D341Med (cell line): Measurements from ENCODE around the gene CADPS2.

Experiments used
- DNase-seq: peaks from one replicate; pipeline ENCODE4 v3.0.0; 2012; ENCODE audit warnings: low spot score

Gene CADPS2

DNA sequence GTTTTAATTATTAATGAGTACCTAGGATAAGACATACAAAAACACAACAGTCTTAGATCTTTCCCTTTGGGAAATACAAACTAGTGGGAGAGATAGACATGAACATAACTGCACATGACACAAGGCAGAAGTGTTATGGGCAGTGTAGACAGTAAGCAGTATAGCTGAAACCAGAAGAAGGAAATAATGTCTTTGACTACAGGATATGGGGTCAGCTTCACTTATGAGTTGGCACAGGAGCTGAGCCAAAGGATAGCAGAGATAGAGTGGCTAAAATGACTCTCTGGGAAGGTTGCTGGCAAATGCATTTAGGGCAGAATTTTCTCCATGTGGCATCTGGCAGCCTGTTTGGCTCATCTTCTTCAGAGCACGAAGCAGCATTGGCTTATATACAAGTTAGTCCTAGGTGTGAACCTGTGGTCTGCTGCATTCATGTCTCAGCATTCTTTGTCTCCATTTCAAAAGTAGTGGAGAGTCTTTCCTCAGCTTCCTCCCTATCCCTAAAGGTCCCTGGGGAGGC is 521.4 kb downstream of the CADPS2 start:
- no peak for DNase-seq

DNA sequence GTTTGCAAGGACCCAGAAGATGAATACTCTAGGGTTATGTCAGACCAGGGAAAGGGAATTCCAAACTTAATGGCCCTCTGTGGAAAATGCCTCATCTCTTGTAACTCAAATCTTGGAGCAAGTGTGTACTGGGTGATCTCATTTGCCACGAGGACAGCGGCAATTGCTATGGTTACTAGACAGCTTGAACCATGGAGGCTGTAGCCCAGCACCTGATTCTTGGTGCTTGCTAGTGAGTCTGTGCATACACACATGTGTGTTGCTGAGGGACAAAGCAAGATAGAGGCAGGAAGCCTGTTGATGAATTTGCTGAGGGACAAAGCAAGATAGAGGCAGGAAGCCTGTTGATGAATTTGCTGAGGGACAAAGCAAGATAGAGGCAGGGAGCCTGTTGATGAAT is 523.1 kb downstream of the CADPS2 start:
- DNase-seq = no peak

DNA sequence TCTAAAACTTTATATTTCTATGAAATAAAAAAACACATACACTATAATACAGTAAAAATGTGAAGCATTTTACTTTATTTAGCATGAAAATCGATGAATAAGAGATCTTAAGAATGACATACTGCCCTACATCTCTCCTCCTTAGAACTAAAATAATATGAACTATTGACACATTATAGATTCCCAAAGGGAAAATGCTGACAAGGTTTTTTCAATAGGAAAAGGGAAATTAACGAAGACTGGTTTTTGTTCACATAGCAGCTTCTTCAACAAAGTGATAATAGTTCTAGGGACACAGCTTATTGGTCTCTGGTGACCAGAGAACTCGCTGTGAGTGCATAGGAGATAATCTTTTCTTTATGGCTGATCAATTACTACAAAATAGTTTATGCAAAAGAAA is 523.8 kb downstream of the CADPS2 start:
- DNase-seq = no peak

DNA sequence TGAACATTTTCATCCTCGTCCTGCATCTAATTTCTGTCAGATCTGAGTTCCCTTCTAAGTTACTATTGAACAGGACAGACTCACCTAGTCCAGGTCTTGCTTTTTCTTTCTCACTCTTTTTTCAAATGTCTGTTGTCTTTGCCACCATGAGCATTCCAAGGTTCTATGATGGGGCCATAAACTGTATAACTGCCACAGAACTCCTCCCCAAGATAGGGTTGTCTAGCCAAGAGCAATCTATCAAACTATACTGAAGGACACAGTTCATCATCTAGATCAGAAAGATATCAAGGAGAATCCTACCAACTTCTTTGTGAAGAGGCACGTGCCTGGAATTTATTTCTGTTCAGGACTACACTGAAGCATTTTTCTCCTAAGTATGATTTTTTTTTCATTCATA is 531.6 kb downstream of the CADPS2 start:
- no peak for DNase-seq

DNA sequence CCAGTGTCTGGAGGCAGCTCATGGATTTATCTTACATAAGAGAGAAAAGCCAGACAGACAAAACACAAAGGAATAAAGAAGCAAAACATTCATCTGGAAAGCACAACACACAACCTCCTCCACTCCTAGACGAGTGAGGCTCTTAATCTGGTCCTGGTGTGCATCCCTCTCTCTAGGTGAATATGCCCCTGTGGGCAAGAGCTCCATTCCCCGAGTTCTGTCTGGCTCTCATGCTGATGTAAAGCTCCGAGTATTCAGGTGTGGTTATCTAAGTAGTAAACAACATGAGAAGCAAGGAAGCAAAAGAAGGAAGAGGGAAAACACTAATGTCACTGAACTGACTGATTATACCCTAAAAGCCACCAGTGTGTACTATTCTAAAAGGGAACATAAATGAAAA is 533.8 kb downstream of the CADPS2 start:
- no peak for DNase-seq

DNA sequence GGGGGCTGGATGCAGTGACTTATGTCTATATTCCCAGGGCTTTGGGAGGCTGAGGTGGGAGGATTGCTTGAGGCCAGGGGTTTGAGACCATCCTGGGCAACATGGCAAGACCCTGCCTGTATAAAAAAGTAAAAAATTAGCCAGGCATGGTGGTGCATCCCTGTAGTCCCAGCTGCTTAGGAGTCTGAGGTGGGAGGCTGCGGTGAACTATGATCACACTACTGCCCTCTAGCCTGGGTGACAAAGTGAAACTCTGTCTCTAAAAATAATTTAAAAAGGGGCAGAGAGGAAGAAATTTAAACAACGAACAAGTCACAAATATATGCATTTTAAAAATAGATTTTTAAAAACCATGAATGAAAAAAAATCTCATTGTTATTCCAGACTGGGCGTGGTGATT is 535.6 kb downstream of the CADPS2 start:
- no peak for DNase-seq

DNA sequence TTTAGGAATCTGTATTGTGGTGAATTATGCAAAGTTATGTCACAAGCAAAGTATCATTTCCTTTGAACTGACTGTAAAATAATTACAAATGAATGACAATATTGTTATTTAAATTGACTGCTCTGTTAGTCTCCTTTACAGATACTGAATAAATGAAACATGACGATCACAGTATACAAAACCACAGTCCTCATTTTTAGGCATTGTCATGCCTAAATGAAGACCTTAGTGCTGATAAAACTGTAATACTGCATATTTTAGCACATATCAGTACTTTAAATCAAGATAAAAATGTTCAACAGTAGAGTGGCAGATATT is 542.0 kb downstream of the CADPS2 start:
- DNase-seq = no peak

DNA sequence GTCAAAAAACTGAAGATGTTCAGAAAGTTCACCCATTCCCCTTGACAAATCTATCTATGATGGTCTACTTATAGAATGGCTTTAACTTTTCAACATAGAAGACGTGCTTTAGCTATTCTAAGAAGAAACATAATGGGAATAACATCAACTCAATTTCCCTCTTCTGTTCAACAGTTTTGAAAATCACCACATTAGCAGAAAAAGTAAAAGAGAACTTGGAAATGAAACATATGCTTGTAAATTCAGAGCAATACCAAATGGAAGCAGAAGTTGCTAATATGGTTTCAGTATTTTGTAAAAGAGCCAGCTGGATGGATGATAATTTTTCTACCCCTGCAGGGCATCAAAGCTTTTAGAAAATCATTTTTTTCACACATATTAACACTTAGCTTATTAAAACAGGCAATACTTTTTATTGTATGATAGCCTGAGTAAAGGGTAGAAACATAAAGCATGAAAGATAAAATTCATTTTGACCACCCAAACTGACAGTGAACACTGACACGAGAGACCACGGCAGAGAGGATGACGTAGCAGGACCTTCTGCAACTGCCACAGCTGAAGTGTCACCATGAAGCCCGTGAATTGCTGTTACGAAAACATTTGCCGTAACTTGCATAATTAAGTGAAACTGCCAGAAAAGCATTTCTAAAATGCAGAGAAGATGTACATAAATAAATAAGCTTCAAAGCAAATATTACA is 542.5 kb downstream of the CADPS2 start:
- no peak for DNase-seq

DNA sequence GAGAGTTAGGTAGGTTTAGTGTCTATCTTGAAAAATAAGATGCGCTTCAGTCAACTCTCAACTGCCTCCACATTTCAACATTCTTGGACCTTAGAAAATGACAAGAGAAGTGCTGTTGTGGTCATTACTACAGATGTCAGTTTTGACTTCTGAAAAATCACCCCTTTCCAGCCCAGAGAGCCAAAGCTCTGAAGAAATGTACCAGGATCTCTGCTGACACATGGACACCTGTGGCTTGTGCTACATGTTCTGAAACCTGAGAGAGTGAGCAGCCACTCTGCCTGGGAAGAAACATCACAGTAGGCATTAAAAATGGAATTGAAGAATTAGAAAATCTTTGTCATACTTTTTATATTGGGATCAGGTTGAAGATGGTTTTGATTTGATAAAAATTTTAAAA is 545.8 kb downstream of the CADPS2 start:
- no peak for DNase-seq

DNA sequence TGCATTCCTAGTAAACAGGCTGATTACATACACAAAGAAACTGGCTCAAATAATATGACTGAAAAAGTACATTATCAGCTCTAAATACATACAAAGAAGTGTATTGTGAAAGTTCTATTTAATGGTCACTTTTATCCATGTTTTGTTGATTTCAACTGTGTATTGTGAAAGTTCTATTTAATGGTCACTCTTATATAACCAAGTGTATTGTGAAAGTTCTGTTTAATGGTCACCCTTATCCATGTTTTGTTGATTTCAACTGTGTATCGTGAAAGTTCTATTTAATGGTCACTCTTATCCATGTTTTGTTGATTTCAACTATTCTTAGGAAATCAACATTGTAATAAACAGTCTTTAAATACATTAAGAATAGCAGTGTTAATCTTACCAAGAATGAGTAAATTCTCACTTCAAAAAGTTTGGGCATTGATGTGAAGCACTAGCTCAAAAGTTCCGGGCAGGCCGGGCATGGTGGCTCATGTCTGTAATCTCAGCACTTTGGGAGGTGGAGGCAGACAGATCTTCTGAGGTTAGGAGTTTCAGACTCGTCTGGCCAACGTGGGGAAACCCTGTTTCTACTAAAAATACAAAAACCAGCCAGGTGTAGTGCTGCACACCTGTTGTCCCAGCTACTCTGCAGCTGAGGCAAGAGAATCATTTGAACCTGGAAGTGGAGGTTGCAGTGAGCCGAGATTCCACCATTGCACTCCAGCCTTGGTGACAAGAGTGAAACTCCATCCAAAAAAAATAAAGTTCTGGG is 546.9 kb downstream of the CADPS2 start:
- DNase-seq = no peak

DNA sequence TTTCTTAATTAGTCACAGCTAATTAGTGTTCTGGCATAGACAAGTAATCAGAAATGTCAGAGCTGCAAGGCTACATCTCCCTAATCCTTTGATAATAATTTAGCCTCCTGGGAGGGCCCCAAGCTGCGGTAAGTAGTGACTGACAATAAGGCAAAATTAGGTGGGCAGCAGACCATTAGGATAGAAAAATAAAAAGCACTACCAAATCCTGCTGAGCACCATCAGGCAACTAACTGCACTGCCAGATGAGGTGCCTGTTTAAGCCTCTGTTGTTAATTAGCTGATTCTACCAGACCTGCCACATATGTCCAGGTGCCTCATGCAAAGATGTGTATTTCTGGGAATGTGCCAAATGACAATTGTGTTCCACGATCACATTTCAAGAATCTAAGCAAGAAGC is 549.2 kb downstream of the CADPS2 start:
- DNase-seq = peak; percentile 59

DNA sequence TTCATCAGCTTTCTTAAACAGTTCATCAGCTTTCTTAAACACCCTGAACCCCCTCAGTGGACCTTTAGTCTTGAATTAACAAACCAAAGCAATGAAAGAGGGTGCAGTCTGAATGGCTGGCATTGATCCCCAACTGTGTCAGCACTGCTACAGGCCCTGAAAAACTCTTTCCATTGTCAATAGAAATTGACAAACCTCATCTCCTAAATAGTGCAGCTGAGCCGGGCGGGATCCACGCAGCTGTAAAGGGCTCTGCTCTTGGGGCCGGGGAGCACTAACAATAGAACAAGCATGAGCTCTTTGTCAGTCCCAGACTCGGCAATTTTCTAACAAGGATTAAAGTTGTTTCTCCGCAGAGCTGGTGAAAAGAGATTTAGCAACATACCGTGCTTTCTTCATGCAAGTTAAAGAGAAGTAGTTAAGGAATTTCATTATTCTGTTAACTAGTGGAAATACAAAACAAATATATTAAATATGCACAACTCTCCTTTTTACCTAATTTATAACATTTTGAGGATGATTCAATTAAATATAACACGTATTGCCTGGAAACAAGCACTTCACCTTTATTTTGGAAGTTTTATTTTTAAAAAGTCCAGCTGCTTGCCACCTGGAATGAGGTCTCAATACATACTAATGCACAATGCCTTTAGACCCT is 557.0 kb downstream of the CADPS2 start:
- no peak for DNase-seq

DNA sequence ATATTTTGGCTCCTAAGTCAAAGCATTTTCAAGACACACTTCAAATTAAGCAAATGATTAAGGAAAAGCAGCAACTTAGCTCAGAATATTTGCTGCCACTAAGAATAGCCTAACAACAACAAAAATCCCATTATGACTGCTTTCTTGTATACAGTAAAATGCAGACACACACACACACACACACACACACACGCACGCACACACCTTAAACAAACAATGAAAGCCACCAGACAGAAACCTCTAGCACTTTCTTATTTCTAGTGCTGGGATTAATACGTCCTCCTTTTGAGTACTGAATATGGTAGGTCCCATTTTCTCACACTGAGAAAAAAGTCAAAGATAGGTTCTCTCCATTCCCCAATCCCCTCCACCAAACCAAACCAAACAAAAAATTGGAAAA is 558.3 kb downstream of the CADPS2 start:
- no peak for DNase-seq

DNA sequence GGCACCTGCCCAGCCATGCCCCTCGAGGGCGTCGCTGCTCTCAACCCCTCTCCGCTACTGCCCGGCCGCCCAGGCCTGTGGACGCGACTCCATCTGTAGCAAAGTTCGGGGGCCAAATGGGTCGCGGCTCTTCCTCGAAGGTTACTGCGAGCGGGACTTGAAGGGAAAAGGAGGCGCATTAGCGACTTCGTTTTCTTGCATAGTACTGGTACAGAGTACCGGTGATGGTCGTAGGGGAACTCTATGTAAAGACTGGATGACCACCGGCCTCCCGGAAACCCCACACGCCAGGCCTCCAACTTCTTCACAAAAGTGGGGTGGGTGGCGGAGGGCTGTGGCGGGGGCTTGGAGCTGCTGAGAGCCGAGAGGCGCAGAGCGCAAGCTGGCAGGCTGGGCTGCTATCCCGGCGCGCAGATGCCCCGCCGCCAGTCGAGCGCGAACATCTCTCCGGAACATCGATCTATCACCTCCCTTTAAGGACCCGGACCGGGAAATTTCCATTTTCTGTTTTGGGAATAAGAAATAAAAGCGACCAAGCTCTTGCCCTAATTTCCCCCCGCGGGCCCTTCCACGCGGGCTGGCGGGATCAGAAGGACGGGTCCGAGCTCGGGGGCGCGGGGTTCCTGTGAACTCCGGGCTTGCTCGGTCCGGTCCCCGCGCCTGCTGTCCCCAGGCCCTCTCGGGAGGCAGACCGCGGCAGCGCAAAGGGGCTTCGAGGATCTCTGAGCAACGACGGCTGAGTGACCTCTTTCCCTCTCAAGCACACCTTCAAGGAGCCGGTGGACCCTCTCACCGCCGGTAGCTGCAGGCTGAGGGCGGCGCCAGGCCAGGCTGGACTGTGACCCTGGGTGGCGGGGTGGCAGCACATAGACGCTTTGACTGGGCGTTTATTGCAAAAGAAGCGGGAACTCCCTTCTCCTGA is 569.5 kb downstream of the CADPS2 start:
- no peak for DNase-seq

DNA sequence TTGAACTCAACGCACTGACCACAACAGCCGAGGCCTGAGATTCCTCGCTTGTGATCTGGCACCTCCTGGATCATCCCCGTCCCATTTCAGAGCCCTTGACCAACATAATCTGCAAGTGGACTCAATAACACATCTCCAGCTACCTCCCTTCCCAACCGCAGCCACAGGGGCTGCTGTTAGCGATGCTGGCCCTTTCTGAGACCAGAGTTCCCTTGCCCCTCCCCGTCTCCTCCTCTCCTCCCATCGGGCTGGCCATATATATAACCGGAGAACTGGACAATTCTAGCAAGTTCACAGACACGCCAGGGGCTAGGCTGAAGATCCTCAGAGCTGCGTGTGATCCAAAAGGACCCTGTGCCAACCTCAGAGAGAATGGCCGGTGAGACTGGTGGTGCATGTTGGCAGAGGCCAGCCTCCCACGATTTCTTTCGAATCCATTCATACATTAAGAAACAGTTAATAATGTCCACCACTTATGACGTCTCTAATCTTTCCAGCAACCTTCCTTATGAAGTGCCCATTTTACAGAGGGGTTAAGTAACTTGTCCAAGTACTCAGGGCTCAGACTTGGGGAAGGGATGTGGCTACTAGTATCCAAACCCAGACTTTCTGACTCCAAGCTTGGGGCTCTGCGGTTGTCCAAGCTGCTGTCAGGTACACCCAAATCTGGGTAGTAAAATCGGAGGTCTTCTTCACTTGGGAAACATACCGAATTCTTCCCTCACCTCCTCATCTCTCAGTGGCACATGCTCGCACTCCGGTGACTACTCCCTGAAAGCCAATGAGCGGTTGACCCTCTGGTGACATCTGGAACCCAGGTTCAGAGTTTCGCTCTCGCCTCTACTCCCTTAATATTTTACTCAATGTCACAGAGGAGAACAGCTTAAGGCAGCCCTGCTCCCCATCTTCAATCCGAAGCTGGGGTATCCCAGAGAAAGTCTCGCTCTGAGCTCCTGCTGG is 570.5 kb downstream of the CADPS2 start:
- DNase-seq = no peak

DNA sequence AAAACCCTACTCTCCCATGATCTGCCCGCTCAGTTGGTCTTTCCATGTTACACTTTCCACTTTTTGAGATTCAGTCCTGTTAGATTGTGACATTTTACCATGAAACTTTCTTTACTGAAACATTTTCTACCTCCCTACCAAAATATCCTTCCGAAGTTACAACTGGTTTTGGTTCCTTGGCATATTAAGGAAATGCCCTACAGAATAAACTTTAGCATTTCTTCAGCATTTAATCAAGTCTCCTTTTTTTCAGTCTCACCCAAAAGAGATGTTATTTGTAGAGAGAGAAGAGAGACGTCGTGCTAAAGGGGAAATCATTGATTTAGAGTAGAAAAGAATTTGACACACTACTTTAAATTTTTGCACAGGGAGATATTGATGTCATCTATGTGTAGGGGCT is 572.0 kb downstream of the CADPS2 start:
- DNase-seq = no peak

DNA sequence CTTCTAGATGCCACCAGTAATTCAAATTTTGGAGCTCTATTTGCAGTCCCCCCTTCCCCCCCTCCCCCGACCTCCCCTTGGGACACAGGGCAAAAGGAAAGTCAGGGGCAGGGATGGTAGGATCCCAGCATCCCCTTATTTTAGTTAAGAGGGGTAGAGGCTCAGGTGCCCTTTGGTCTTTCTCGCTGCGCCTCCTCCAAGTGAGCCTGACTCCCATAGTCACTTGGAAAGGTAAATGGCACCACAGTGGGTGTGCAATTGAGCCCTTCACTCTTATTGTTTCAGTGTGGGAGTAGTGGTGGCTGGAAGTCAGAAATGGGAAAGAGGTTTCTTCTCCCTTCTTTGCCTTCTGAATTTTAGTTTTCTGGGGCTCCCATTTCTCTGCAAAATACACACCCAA is 573.5 kb downstream of the CADPS2 start:
- no peak for DNase-seq

DNA sequence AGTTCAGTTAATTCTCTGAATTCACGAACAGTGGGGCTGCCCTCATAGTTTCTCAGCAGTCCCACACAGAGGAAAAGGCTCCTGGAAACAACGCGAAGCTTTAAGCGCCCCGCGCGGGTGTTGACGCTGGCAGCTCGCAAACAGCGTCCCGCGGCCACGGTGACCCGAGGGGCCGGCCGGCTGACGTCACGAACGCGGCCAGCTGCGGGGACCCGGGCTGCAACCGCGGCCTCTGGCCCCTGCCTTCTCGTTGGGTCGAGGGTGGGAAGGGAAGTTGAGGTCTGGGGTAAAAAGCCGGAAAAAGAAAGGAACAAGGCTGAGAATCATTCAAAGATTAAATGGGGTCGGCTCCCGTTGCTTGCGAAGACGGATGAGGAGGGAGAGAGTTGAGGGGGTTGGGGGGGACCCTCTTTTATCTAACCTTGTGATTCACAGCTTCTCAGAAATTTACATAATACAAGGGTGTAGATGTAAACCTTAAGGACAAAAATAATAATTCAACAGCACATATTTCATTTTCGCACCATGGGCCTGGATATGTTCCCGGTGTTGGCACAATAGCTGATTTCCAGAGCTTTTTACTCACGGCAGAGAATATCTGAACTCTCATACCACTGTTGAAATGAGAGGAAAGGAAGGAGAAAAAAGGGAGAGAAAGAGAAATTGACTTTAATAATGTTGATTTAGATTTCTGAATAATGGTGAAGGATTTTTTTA is 574.4 kb downstream of the CADPS2 start:
- DNase-seq = no peak

DNA sequence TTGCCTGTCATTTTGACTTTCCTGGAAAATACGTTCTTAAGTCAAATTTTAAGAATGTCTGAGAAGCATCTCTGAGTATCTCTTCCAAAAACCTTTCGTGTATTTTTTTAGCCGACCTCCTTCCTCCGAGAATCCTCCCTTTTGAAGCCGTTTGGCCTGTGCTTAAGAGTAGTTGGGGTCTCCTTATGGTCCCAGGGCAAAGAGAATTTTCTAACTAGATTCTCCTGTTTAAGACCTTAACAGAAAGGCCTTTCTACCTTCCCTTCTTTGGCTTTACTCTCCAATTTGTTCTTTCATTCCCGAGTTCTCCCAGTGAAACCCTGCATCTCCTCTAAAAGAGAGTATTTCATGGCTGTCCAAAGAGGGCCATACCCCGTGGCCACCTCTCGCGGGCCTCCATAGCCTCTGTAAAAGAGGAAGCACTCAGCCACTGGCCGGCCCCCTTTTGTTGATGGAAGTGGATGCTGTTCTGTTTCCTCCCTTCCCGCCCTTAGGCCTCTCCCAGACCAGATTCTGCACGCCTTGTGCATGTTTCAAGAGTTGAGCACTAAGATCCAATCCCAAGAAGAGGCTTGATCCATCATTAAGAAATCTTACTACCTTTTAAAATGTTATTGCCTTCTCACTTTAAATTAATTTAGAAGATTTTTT is 575.1 kb downstream of the CADPS2 start:
- no peak for DNase-seq
